ENCODE results near the gene DDHD1.
"Not testable (repeated sequence)": the region's sequence is repeated elsewhere in the genome, so short reads cannot be mapped to it uniquely, and the experiment has no call there.

DDHD1 gene

DNA sequence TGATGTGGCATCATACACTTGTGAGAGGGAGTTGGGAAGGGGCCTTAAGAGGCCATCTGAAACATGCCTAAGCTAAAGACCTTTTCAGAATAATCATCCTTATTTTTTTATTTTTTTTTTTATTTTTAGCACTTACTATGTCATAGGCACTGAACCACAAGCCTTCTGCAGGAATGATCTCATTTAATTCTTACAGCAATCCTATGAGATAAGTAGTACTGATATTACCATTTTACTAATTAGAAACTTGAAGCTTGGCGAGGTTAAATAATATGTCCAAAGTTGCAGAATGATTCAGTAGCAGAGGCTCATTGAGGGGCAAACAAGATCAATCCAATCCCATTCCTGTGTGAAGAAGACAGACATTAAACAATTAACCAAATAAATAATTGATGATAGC lies 33.4 kb upstream of the DDHD1 start:
- H3K4me3 ChIP-seq (ENCODE audit: low read length), result no peak overlapping the region
- no peak for DNase-seq (ENCODE audit: low read depth)
- TF ChIP-seq, protein P1, sequence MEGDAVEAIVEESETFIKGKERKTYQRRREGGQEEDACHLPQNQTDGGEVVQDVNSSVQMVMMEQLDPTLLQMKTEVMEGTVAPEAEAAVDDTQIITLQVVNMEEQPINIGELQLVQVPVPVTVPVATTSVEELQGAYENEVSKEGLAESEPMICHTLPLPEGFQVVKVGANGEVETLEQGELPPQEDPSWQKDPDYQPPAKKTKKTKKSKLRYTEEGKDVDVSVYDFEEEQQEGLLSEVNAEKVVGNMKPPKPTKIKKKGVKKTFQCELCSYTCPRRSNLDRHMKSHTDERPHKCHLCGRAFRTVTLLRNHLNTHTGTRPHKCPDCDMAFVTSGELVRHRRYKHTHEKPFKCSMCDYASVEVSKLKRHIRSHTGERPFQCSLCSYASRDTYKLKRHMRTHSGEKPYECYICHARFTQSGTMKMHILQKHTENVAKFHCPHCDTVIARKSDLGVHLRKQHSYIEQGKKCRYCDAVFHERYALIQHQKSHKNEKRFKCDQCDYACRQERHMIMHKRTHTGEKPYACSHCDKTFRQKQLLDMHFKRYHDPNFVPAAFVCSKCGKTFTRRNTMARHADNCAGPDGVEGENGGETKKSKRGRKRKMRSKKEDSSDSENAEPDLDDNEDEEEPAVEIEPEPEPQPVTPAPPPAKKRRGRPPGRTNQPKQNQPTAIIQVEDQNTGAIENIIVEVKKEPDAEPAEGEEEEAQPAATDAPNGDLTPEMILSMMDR (IDR thresholded peaks at IDR 0.05; ENCODE audit: insufficient read depth, low read depth, low read length, missing control alignments), result no peak

- TF ChIP-seq, protein P1 (IDR thresholded peaks at IDR 0.05; ENCODE audit: insufficient read depth, low read depth, low read length, missing control alignments), result no peak
- no peak overlapping the region for H3K4me3 ChIP-seq (ENCODE audit: low read length)
- no peak for DNase-seq (ENCODE audit: low read depth)
Observed at GRCh38 chr14:53183611-53184010, 30.5 kb upstream of the DDHD1 start.

DNA sequence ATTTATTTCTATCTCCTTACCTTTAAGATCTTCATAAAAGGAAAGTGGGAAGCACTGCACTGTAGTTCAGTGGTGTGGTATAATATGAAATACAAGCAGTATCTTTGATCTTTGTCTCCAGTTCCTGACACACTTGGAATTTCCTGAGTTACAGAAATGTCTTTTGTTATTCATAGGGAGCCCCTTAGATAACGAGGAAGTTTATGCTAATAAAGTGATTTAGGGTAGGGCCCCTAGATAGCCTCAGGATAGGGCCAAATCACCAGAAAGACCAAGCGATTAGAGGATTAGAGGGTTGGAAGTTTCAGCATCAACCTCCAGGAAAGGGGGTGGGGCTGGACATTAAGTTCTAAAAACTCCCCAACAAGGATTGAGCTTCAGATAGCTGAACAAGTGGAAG lies 29.9 kb upstream of the DDHD1 start:
- TF ChIP-seq, protein P1 (IDR thresholded peaks at IDR 0.05; ENCODE audit: insufficient read depth, low read depth, low read length, missing control alignments), result no peak

DNA sequence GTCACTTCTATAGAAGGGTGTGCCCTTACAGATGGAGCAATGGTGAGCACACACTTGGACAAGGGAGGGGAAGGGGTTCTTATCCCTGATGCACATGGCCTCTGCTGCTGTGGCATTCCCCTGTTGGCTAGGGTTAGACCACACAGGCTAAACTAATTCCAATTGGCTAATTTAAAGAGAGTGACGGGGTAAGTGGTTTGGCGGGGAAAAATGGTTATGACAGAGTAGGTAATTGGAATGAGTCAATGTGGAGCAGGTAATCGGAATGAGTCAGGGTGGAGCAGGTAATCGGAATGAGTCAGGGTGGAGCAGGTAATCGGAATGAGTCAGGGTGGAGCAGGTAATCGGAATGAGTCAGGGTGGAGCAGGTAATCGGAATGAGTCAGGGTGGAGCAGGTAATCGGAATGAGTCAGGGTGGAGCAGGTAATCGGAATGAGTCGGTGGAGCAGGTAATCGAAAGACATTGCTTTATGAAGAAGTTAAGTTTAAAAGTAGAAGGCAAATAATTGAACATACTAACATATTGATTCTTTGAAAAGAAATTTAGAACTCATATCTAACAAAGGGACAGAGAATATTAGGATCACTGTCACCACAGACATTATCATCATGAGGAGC lies 28.4 kb upstream of the DDHD1 start:
- not testable (repeated sequence) for H3K4me3 ChIP-seq (ENCODE audit: low read length)
- peak; percentile 18 for DNase-seq (ENCODE audit: low read depth)

More for the DNA sequence above, 29.9 kb upstream of the DDHD1 start:
- no peak for DNase-seq (ENCODE audit: low read depth)
- H3K4me3 ChIP-seq (ENCODE audit: low read length), result no peak overlapping the region

DNA sequence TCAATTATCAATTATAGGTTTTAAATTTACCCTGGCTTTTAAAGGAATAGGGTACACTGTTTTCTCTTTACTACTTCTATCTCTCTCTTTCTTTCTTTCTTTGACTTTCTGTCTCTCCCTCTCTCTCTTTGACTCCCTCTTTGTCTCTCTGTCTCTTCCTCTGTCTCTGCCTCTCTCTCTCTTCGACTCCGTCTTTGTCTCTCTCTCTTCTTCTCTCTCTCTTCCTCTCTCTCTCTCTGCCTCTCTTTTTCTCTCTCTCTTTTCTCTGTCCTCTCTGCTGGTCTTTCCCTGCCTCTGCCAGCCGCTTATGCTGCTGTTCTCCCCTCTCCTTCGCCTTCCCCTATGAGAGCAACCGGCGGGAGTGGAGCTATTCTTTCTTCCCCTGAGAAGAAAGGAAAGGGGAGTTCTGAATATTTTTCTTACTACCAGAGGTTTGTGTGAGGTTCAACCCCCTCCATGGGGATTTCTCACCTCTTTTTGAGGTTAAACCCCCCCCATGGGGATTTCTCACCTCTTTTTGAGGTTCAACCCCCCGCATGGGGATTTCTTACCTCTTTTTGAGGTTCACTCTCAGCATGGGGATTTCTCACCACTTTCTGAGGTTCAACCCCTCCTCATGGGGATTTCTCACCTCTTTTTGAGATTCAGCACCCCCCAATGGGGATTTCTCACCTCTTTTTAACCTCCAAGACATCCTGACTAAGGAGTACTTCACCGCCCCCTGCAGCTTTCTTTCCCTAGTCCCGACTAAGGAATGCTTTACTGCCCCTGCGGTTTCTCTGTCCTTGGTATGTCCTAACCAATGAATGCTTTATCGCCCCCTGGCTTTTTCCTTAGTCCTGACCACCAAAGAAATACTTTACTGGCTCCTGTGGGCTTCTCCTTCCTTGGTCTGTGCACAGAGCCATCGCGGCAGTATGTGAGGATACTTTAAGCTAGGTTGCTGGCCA lies 27.4 kb upstream of the DDHD1 start:
- TF ChIP-seq, protein P1 (IDR thresholded peaks at IDR 0.05; ENCODE audit: insufficient read depth, low read depth, low read length, missing control alignments), result no peak
- no peak for DNase-seq (ENCODE audit: low read depth)
- no peak overlapping the region for H3K4me3 ChIP-seq (ENCODE audit: low read length)

- not testable (repeated sequence) for H3K4me3 ChIP-seq (ENCODE audit: low read length); DNase-seq (ENCODE audit: low read depth)
Observed at GRCh38 chr14:53179486-53180005, 26.4 kb upstream of the DDHD1 start.

DNA sequence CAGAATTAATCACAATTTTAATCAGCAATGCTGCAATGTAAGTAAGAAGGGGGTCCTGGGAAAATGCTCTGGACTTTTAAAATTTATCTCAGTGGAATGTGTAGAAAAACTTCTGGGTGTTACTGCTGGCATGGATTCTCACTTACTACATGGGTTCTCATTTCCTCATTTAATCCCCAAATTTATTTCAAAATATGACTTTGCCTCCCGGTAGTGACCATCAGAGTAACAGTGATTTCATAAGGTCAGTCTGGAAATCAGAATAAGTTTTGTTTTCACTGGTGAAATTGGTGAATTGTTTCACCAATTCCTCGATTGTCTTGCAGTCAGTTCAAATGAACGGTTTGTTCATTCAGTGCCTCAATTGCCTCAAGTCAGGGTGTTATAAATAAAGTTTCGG lies 22.3 kb upstream of the DDHD1 start:
- no peak for DNase-seq (ENCODE audit: low read depth)
- TF ChIP-seq, protein P1 (IDR thresholded peaks at IDR 0.05; ENCODE audit: insufficient read depth, low read depth, low read length, missing control alignments), result no peak
- H3K4me3 ChIP-seq (ENCODE audit: low read length), result no peak overlapping the region
